NK-92 (cell line): ENCODE results near the gene CCPG1.

ENCODE experiments used
- DNase-seq: peaks from one replicate; lab custom pipeline; 2025; ENCODE audit not compliant: unreplicated experiment; lab: John Stamatoyannopoulos, UW

Gene CCPG1

GRCh38 chr15:55383687-55384086 is 24.5 kb downstream of the CCPG1 start:
- DNase-seq, result no peak

- DNase-seq, result no peak
Observed at GRCh38 chr15:55381595-55381994, 26.6 kb downstream of the CCPG1 start.

- no peak for DNase-seq
Observed at GRCh38 chr15:55379095-55379494, 29.1 kb downstream of the CCPG1 start.

- no peak for DNase-seq
Observed at GRCh38 chr15:55372701-55373440, 35.3 kb downstream of the CCPG1 start.

- DNase-seq, result no peak
Observed at GRCh38 chr15:55366981-55367380, 41.2 kb downstream of the CCPG1 start.

- no peak for DNase-seq
Observed at GRCh38 chr15:55362641-55363040, 45.5 kb downstream of the CCPG1 start.

- no peak for DNase-seq
Observed at GRCh38 chr15:55361048-55361447, 47.1 kb downstream of the CCPG1 start.

- DNase-seq, result no peak
Observed at GRCh38 chr15:55360256-55360655, 47.9 kb downstream of the CCPG1 start.

- DNase-seq, result no peak
Observed at GRCh38 chr15:55358471-55358870, 49.7 kb downstream of the CCPG1 start.

GRCh38 chr15:55357774-55358173 is 50.4 kb downstream of the CCPG1 start:
- DNase-seq, result no peak

- DNase-seq, result no peak
Observed at GRCh38 chr15:55356985-55357585, 51.1 kb downstream of the CCPG1 start.

- no peak for DNase-seq
Observed at GRCh38 chr15:55353025-55353424, 55.1 kb downstream of the CCPG1 start.

GRCh38 chr15:55349282-55349681 is 58.9 kb downstream of the CCPG1 start:
- DNase-seq, result no peak

GRCh38 chr15:55348281-55348778 is 59.8 kb downstream of the CCPG1 start:
- no peak for DNase-seq

- DNase-seq, result no peak
Observed at GRCh38 chr15:55344206-55344605, 64.0 kb downstream of the CCPG1 start.

- no peak for DNase-seq
Observed at GRCh38 chr15:55343168-55343567, 65.0 kb downstream of the CCPG1 start.

- DNase-seq, result no peak
Observed at GRCh38 chr15:55337160-55337559, 71.0 kb downstream of the CCPG1 start.

- no peak for DNase-seq
Observed at GRCh38 chr15:55334997-55335396, 73.2 kb downstream of the CCPG1 start.

GRCh38 chr15:55334371-55334770 is 73.8 kb downstream of the CCPG1 start:
- DNase-seq, result no peak

GRCh38 chr15:55327387-55327786 is 80.8 kb downstream of the CCPG1 start:
- DNase-seq, result no peak

- DNase-seq, result no peak
Observed at GRCh38 chr15:55322467-55322866, 85.7 kb downstream of the CCPG1 start.

GRCh38 chr15:55320963-55321362 is 87.2 kb downstream of the CCPG1 start:
- DNase-seq, result no peak

GRCh38 chr15:55320238-55320550 is 88.0 kb downstream of the CCPG1 start:
- no peak for DNase-seq
